A673 (cell line): ENCODE results near the gene CNN2. TPM values are rescaled to one million over a fixed set of nuclear protein-coding genes. Genes with fewer than 3 reads are reported as not detected.

ENCODE experiments used
- BruUV-seq: library from RNA; stranded (reverse); fragments of 400-500 nt; replicated peaks from 2 replicates; lab custom pipeline; 2021; lab: Mats Ljungman, UMichigan
- CTCF ChIA-PET: fragments of 300-600 bp; sonication (Branson Sonifier 250); formaldehyde crosslinking; loops from one replicate; lab custom pipeline; 2022; ENCODE audit warnings: antibody characterized with exemption; lab: Charles Lee
- POLR2A ChIA-PET: fragments of 300-600 bp; sonication (Branson Sonifier 250); formaldehyde crosslinking; loops from one replicate; lab custom pipeline; 2022; ENCODE audit warnings: antibody characterized with exemption; ENCODE audit not compliant: low non-redundant PET; lab: Charles Lee
- DNase-seq: peaks from one replicate; pipeline ENCODE4 v3.0.0-alpha.2; 2015; ENCODE audit warnings: low spot score
- H3K27ac ChIP-seq: fragments of 200-600 bp; sonication (generic); 2 replicates; pipeline ENCODE4 v1.5.1; 2016; ENCODE audit warnings: mixed run types, low read depth, mild to moderate bottlenecking, mixed read lengths, antibody characterized with exemption, low read length; ENCODE audit not compliant: poor library complexity, severe bottlenecking
- H3K27me3 ChIP-seq: fragments of 200-600 bp; sonication (generic); replicated peaks from 2 replicates; pipeline ENCODE4 v1.6.1; 2017; ENCODE audit warnings: mixed run types, low read depth, mild to moderate bottlenecking, mixed read lengths, antibody characterized with exemption, low read length; ENCODE audit not compliant: insufficient read depth, poor library complexity
- H3K36me3 ChIP-seq: fragments of 200-600 bp; sonication (generic); 2 replicates; pipeline ENCODE4 v1.6.1; 2016; ENCODE audit warnings: mixed run types, mild to moderate bottlenecking, mixed read lengths, antibody characterized with exemption, low read length; ENCODE audit not compliant: insufficient read depth, poor library complexity, severe bottlenecking
- H3K4me1 ChIP-seq: fragments of 200-600 bp; sonication (generic); 2 replicates; pipeline ENCODE4 v1.6.1; 2017; ENCODE audit warnings: mixed run types, mild to moderate bottlenecking, mixed read lengths, antibody characterized with exemption, low read length; ENCODE audit not compliant: insufficient read depth, poor library complexity, severe bottlenecking
- H3K4me3 ChIP-seq: fragments of 200-600 bp; sonication (generic); 2 replicates; pipeline ENCODE4 v1.5.1; 2016; ENCODE audit warnings: low read depth, mixed run types, mild to moderate bottlenecking, mixed read lengths, low read length; ENCODE audit not compliant: poor library complexity, severe bottlenecking
- H3K9me3 ChIP-seq: fragments of 200-600 bp; sonication (generic); 2 replicates; pipeline ENCODE4 v1.6.1; 2016; ENCODE audit warnings: mixed run types, low read depth, mild to moderate bottlenecking, mixed read lengths, antibody characterized with exemption, low read length; ENCODE audit not compliant: poor library complexity, severe bottlenecking
- EZH2 ChIP-seq: fragments of 200-600 bp; sonication (generic); IDR thresholded peaks from 2 replicates; pipeline ENCODE4 v1.6.1; 2017; ENCODE audit warnings: borderline replicate concordance, low read depth, mild to moderate bottlenecking, mixed read lengths, antibody characterized with exemption, low read length; ENCODE audit not compliant: poor library complexity, severe bottlenecking
- intact Hi-C: fragments of 100-400 bp; cut with micrococcal nuclease; formaldehyde crosslinking; loops from one replicate; pipeline ENCODE4 v1.10.0; 2022; ENCODE audit not compliant: unreplicated experiment
- total RNA-seq: library from RNA; stranded (reverse); gene quantifications from 2 replicates; pipeline ENCODE4 v1.2.3, GENCODE V29; 2021
- TF ChIP-seq, protein P1 (sequence below): fragments of 300-800, 200-600 bp; sonication (generic); conservative IDR thresholded peaks from 2 replicates; pipeline ENCODE4 v1.5.1; 2017; ENCODE audit warnings: low read depth, mild to moderate bottlenecking, antibody characterized with exemption, low read length, moderate library complexity, mixed read lengths

Gene CNN2
- total RNA-seq, 1 experiment from 2014 or later, result 112 TPM

DNA sequence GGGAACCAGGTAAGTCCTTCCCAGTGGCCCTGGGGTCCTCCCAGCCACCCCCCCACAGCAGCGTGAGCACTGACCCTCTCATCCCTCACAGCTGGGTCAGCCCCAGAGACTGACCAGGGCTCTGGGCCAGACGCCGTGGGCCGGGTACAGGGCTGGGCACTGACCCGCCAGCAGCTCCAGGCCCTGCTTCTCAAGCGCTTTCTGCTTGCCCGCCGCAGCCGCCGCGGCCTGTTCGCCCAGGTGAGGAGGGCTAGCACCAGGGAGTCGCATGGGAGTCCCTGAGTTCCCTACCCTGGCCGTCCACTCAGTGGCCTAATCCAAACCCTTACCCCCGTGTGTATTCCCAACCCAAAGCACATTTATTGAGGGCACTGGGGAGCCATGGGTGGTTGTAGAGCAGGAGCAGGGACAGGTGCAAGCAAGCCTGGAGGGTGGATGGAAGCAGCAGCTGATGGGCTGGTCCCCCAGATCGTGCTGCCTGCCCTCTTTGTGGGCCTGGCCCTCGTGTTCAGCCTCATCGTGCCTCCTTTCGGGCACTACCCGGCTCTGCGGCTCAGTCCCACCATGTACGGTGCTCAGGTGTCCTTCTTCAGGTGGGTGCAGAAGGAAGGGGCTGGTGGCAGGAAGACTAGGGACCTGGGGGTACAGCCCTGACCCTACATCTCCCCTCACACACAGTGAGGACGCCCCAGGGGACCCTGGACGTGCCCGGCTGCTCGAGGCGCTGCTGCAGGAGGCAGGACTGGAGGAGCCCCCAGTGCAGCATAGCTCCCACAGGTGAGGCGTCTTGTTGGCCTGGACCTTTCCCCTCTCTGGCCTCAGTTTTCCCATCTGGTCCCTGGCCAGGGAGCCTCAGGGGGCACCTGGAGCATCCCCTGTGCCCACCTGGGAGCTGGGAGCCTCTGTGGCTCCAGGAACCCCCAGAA is 28.0 kb downstream of the CNN2 start:
- H3K4me3 ChIP-seq, result no peak overlapping the region
- no peak overlapping the region for H3K27ac ChIP-seq
- DNase-seq, result no peak
- TF ChIP-seq, protein P1, sequence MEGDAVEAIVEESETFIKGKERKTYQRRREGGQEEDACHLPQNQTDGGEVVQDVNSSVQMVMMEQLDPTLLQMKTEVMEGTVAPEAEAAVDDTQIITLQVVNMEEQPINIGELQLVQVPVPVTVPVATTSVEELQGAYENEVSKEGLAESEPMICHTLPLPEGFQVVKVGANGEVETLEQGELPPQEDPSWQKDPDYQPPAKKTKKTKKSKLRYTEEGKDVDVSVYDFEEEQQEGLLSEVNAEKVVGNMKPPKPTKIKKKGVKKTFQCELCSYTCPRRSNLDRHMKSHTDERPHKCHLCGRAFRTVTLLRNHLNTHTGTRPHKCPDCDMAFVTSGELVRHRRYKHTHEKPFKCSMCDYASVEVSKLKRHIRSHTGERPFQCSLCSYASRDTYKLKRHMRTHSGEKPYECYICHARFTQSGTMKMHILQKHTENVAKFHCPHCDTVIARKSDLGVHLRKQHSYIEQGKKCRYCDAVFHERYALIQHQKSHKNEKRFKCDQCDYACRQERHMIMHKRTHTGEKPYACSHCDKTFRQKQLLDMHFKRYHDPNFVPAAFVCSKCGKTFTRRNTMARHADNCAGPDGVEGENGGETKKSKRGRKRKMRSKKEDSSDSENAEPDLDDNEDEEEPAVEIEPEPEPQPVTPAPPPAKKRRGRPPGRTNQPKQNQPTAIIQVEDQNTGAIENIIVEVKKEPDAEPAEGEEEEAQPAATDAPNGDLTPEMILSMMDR, result no peak
- TF ChIP-seq EZH2, result no peak
- peaks cover 15% of the 10 kb centered on the region for H3K9me3 ChIP-seq
- H3K36me3 ChIP-seq, result no peaks in the 10 kb centered on the region
- BruUV-seq, result no TSS peak
- H3K4me1 ChIP-seq, result no peaks in the 10 kb centered on the region
- POLR2A ChIA-PET, result interaction anchor here (0.7 kb wide), 1 partner anchor 18 kb away, joined by 16 read pairs; no protein-coding TSS in a partner anchor
- CTCF ChIA-PET, result interaction anchor here (0.6 kb wide), 1 partner anchor 197 kb away, joined by 4 read pairs; no protein-coding TSS in a partner anchor
- H3K27me3 ChIP-seq, result no peaks in the 10 kb centered on the region
- intact Hi-C loops, result no loop called here

DNA sequence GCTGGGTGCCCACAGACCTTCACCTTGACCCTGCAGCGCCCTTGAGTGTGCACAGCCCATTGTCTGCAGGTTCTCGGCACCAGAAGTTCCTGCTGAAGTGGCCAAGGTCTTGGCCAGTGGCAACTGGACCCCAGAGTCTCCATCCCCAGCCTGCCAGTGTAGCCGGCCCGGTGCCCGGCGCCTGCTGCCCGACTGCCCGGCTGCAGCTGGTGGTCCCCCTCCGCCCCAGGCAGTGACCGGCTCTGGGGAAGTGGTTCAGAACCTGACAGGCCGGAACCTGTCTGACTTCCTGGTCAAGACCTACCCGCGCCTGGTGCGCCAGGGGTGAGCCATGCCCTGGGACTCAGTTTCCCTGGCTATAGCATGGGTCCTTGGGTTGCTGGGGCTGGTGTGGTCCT is 28.6 kb downstream of the CNN2 start:
- no peaks in the 10 kb centered on the region for H3K4me1 ChIP-seq
- no peak for DNase-seq
- no TSS peak for BruUV-seq
- no peak overlapping the region for H3K27ac ChIP-seq
- intact Hi-C loops, result no loop called here
- no peaks in the 10 kb centered on the region for H3K36me3 ChIP-seq
- H3K27me3 ChIP-seq, result no peaks in the 10 kb centered on the region
- H3K9me3 ChIP-seq, result peaks cover 15% of the 10 kb centered on the region
- ChIA-PET CTCF (interaction anchor here (0.7 kb wide), 1 partner anchor 13 kb away, joined by 7 read pairs; no protein-coding TSS in a partner anchor), POLR2A (interaction anchor here (0.7 kb wide), 1 partner anchor 18 kb away, joined by 16 read pairs; no protein-coding TSS in a partner anchor)
- no peak for TF ChIP-seq EZH2
- TF ChIP-seq, protein P1, result no peak
- H3K4me3 ChIP-seq, result no peak overlapping the region

DNA sequence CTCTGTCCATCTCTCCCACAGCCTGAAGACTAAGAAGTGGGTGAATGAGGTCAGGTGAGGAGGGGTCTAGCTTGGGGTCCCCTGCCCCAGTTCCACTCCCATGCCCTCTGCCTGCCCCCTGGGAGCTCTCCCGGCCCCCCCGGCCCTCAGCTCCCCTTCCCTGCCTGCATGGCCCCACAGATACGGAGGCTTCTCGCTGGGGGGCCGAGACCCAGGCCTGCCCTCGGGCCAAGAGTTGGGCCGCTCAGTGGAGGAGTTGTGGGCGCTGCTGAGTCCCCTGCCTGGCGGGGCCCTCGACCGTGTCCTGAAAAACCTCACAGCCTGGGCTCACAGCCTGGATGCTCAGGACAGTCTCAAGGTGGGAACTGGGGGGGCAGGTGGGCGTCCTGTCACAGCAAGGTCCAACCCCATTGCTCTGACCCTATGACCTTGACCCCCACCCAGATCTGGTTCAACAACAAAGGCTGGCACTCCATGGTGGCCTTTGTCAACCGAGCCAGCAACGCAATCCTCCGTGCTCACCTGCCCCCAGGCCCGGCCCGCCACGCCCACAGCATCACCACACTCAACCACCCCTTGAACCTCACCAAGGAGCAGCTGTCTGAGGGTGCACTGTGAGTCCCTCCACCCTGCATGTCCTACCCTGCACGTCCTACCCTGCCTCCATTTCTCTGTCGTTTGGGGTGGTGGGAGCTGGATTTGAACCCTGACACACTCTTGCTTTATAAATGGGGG is 29.6 kb downstream of the CNN2 start:
- no peak overlapping the region for H3K4me3 ChIP-seq
- peaks cover 15% of the 10 kb centered on the region for H3K9me3 ChIP-seq
- DNase-seq, result no peak
- intact Hi-C loops, result no loop called here
- no peaks in the 10 kb centered on the region for H3K27me3 ChIP-seq
- POLR2A ChIA-PET, result no interaction called here
- TF ChIP-seq, protein P1, result no peak
- no peak for TF ChIP-seq EZH2
- H3K4me1 ChIP-seq, result no peaks in the 10 kb centered on the region
- H3K27ac ChIP-seq, result no peak overlapping the region
- no TSS peak for BruUV-seq
- CTCF ChIA-PET, result interaction anchor here (0.7 kb wide), 1 partner anchor 12 kb away, joined by 7 read pairs; no protein-coding TSS in a partner anchor
- H3K36me3 ChIP-seq, result no peaks in the 10 kb centered on the region
